Pulmonary artery endothelial cell (primary cell): Measurements from ENCODE around the gene FADS2. TPM values are rescaled to one million over a fixed set of nuclear protein-coding genes. Genes with fewer than 3 reads are reported as not detected.

Source experiments
- DNase-seq: peaks from one replicate; pipeline ENCODE4 v3.0.0-alpha.2; 2011; ENCODE audit warnings: low read depth, low spot score
- total RNA-seq: library from RNA; depleted of rRNA; stranded (reverse); fragments of >200 nt; gene quantifications from 2 replicates; pipeline ENCODE4 v1.2.3, GENCODE V29; 2014

The FADS2 gene
- total RNA-seq, result 160 and 247 TPM in 2 replicates

GRCh38 chr11:61827571-61828378, at the start of gene FADS2:
Gene FADS2 (plus strand): TSS chr11:61828300. CDS start chr11:61828391, 91 bp downstream.
- DNase-seq, result peak; percentile 67

- DNase-seq, result no peak
These were observed 49.7 kb upstream of the FADS2 start for GRCh38 chr11:61778357-61778886.

GRCh38 chr11:61778920-61779650, 49.0 kb upstream of the FADS2 start:
- no peak for DNase-seq

- DNase-seq, result no peak
These were observed 48.2 kb upstream of the FADS2 start for GRCh38 chr11:61779666-61780525.

GRCh38 chr11:61780581-61781162, 47.4 kb upstream of the FADS2 start:
- no peak for DNase-seq

GRCh38 chr11:61781585-61781984, 46.5 kb upstream of the FADS2 start:
- DNase-seq, result no peak

GRCh38 chr11:61782299-61782698, 45.8 kb upstream of the FADS2 start:
- no peak for DNase-seq

- DNase-seq, result no peak
These were observed 45.3 kb upstream of the FADS2 start for GRCh38 chr11:61782841-61783240.

GRCh38 chr11:61783717-61784505, 44.2 kb upstream of the FADS2 start:
- no peak for DNase-seq

- no peak for DNase-seq
These were observed 43.6 kb upstream of the FADS2 start for GRCh38 chr11:61784506-61784805.

GRCh38 chr11:61785837-61786402, 42.2 kb upstream of the FADS2 start:
- no peak for DNase-seq

- DNase-seq, result no peak
These were observed 40.1 kb upstream of the FADS2 start for GRCh38 chr11:61787928-61788491.

- peak; percentile 84 for DNase-seq
These were observed 36.3 kb upstream of the FADS2 start for GRCh38 chr11:61791737-61792309.

- peak; percentile 83 for DNase-seq
These were observed 35.6 kb upstream of the FADS2 start, which contains the start of the genes FEN1 and TMEM258 for GRCh38 chr11:61792310-61793082. Gene FEN1 (plus strand): TSS chr11:61792911. CDS start chr11:61795362, 2,451 bp downstream. Gene TMEM258 (minus strand): TSS chr11:61792599. CDS start chr11:61792558, 41 bp downstream.

- DNase-seq, result no peak
These were observed 34.8 kb upstream of the FADS2 start for GRCh38 chr11:61793083-61793828.

- no peak for DNase-seq
These were observed 34.3 kb upstream of the FADS2 start for GRCh38 chr11:61793829-61794204.

GRCh38 chr11:61794579-61794978, 33.5 kb upstream of the FADS2 start:
- no peak for DNase-seq

GRCh38 chr11:61795459-61795858, 32.6 kb upstream of the FADS2 start:
- no peak for DNase-seq
